Endothelial cell of umbilical vein (primary cell): ENCODE data around the gene STRN.

Experiments used
- EZH2 ChIP-seq: IDR thresholded peaks from 2 replicates; pipeline ENCODE4 v1.6.1; 2012; ENCODE audit warnings: borderline replicate concordance, low read depth, mild to moderate bottlenecking, moderate library complexity, low read length, inconsistent platforms; ENCODE audit not compliant: severe bottlenecking
- FOS ChIP-seq: IDR thresholded peaks from 2 replicates; pipeline ENCODE4 v1.6.1; 2011; ENCODE audit warnings: mild to moderate bottlenecking, low read length, moderate library complexity, borderline replicate concordance; ENCODE audit not compliant: insufficient read depth
- GATA2 ChIP-seq: IDR thresholded peaks from 2 replicates; pipeline ENCODE4 v1.7.0; 2011; ENCODE audit warnings: low read depth, mild to moderate bottlenecking, moderate library complexity, mixed read lengths, low read length; ENCODE audit not compliant: insufficient read length, insufficient read depth
- JUN ChIP-seq: IDR thresholded peaks from 2 replicates; pipeline ENCODE4 v1.6.1; 2011; ENCODE audit warnings: borderline replicate concordance, low read depth; ENCODE audit not compliant: insufficient read length, insufficient read depth
- MAX ChIP-seq: IDR thresholded peaks from 2 replicates; pipeline ENCODE4 v1.6.1; 2011; ENCODE audit not compliant: insufficient read depth, insufficient read length
- MYC ChIP-seq: IDR thresholded peaks from one replicate; pipeline ENCODE4 v1.6.1; 2011; ENCODE audit warnings: mild to moderate bottlenecking, low read depth, low read length
- POLR2A ChIP-seq: IDR thresholded peaks from 2 replicates; pipeline ENCODE4 v1.6.1; 2012; ENCODE audit warnings: low read depth, mild to moderate bottlenecking, control low read depth, low read length
- POLR2AphosphoS5 ChIP-seq: IDR thresholded peaks from 2 replicates; pipeline ENCODE4 v1.6.1; 2012; ENCODE audit warnings: low read depth, mild to moderate bottlenecking, control low read depth, low read length, moderate library complexity; ENCODE audit not compliant: insufficient read depth
- TF ChIP-seq, protein P1 (sequence below), 2 donors: IDR thresholded peaks; 1 replicate in 1 of 2; 2 replicates in 1 of 2; pipeline ENCODE4 v1.5.1; 2011; ENCODE audit warnings: low read length in 2 of 2, mild to moderate bottlenecking in 2 of 2, moderate library complexity in 2 of 2, control low read depth in 1 of 2, inconsistent platforms in 1 of 2, low read depth in 1 of 2; ENCODE audit not compliant: insufficient read depth in 1 of 2; ENCODE audit errors: extremely low read depth in 1 of 2

DNA sequence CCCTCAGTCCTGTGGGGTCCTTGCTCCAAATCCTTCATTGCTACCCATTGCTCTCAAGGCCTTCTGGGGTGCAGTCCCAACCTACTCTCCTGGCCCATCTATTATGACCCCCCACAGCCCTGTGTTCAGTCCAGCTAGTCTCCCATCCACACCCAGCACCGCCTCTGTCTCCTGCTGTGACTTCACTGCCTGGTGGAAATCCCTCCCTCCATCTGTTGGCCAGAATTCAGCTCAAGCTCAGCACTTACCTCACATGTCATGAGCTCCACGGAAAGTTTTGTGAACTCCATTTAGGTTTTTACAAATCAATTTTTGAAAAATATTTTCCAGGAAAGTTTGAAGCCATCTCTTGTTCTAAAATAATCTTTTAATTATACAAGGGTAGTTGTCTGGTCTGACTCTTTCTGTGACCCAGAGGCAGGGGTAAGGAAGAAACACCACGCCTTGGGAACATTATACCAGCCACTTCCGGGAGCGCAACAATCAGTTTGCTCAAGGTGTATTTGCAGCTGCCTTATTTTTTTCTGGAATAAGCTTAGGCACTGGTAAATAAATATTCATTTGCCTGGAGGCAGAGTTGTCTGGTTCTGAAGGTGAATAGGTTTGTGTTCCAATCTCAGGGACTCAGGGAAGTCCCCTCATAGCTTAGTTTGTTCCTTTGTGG is 159.0 kb downstream of the STRN start:
- TF ChIP-seq, protein P1, sequence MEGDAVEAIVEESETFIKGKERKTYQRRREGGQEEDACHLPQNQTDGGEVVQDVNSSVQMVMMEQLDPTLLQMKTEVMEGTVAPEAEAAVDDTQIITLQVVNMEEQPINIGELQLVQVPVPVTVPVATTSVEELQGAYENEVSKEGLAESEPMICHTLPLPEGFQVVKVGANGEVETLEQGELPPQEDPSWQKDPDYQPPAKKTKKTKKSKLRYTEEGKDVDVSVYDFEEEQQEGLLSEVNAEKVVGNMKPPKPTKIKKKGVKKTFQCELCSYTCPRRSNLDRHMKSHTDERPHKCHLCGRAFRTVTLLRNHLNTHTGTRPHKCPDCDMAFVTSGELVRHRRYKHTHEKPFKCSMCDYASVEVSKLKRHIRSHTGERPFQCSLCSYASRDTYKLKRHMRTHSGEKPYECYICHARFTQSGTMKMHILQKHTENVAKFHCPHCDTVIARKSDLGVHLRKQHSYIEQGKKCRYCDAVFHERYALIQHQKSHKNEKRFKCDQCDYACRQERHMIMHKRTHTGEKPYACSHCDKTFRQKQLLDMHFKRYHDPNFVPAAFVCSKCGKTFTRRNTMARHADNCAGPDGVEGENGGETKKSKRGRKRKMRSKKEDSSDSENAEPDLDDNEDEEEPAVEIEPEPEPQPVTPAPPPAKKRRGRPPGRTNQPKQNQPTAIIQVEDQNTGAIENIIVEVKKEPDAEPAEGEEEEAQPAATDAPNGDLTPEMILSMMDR (IDR thresholded peaks at IDR 0.05; ENCODE audit: extremely low read depth in 1 of 2, insufficient read depth in 1 of 2, low read depth in 1 of 2, low read length in 2 of 2): no peak
- TF ChIP-seq JUN (no peak), POLR2A (no peak), MAX (no peak), EZH2 (no peak), GATA2 (no peak), POLR2AphosphoS5 (no peak), FOS (no peak), MYC (no peak)
